NCI-H82 (cell line): ENCODE measurements around the gene HSP90B1.

Experiments used
- DNase-seq: peaks from one replicate; lab custom pipeline; 2025; lab: John Stamatoyannopoulos, UW

Gene HSP90B1

DNA sequence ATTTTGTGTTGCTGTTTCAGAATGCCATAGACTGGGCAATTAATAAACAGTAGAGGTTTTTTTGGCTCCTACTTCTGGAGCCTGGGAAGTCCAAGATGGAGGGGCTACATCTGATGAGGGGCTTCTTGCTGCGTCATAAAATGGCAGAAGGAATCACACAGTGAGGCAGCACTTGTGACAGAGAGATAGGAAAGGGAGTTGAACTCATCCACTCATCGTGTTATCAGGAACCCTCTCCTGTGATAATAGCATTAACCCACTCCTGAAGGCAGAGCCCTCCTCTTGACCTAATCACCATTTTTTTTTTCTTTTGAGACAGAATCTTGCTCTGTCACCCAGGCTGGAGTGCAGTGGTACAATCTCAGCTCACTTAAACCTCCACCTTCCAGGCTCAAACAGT, 45.2 kb downstream of the HSP90B1 start:
- DNase-seq: no peak

DNA sequence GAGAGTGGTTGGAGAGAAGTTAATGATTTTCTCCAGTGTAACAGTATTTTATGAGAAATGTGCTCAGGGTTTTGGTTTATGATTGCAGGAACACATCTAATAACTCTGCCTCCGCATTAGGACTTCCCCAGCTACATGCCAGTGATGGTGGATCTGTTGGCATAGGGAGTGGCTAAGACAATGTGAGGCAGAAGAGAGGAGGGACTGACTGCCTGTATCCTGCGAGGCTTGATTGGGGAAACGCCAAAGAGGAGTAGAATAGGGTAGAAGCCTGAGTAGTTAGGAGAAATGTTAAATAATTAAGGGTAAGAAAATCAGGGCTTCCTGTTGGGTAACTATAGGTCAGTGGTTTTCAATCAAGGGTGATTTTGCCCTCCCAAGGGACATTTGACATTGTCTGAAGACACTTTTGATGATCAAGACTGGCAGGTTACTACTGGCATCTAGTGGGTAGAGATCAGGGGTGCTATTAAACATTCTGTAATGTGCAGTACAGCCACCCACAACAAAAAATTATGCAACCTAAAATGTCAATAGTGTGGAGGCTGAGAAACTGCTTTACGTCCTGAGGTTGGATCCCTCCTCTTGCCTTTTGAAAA, 48.3 kb downstream of the HSP90B1 start:
- DNase-seq: no peak

DNA sequence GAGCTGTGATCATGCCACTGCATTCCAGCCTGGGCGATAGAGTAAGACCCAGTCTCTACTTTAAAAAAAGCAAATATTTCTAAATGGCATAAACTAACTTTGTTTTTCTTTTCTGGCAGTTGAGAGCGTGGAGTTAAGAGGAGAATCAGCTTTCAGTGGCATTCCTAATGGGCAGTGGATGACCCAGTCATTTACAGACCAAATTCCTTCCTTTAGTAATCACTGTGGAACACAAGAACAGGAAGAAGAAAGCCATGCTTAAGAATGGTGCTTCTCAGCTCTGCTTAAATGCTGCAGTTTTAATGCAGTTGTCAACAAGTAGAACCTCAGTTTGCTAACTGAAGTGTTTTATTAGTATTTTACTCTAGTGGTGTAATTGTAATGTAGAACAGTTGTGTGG, 56.6 kb downstream of the HSP90B1 start:
- no peak for DNase-seq

DNA sequence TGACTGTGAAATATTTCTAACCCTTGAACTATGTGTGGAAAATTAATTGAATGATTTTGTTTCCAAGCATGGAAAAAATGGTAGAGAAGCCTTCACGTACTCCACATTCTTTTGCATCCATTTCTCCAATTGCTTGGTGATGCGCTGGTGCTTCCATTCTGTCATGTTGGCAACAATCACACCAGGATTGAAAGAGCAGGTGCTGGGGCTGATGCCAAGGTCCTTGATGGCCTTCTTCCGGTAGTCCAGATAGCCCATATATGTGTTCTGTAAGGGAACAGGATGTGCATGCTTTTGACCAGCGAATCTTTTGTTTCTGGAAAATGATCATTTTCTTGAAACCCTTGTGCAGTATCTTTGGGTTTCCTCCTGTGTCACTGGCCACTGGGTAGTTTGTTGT, 64.0 kb downstream of the HSP90B1 start:
- DNase-seq: no peak

DNA sequence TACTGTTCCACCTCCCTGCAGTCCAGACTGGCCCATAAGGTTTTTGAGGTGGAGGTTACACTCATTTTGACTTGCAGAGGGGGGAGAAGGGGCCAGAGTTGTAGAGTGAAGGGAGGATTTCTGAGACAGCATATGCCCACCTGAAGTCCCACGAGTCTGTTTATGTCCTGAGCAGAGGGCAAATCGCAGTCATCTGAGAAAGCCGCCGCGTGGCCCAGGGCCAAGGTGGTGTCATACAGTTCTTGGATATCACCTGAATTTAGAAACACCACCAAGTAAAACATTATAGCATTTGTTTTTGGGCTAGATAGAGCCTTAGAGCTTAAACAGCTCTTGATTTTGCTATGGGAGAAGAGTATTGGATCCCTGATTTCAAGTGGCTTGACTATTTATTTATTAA, 66.4 kb downstream of the HSP90B1 start:
- DNase-seq: no peak

DNA sequence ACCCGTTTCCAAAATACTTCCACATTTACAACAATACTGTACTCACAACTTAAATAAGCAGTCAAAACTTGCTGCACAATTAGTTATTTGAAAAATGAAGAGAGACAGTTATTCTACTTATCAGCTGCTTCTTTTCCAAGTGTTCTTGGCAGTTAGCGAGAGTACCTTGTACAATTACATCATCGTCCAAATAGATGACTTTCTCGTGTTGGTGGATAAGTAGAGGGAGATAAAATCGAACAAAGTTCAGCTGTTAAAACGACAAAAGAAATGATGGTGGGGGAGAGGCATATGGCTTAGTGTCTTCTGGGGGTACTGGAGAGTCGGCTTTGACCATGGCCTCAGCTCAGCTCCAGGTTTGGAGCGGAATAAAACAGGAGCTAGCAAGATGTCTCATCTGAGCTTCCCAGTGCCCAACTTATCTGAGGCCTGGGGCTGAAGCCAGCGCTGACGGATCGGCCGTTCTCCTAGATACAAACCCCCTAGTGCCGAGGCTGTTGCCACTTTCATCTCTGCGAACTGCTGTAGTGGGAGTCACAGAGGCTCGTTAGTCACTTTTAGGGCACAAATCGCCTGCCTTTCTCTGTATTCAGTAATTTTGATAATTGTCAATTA, 67.2 kb downstream of the HSP90B1 start:
- DNase-seq: no peak
